Stimulated activated naive CD8-positive, alpha-beta T cell treated with anti-CD3 and anti-CD28 coated beads, Interleukin-15, Interleukin-2, amounts not matched to agents 100 ng/mL and 50 ng/mL, for 24 hours (primary cell): ENCODE measurements around the gene TCF12.
A peak's percentile ranks its signal among the peaks of the same experiment; 100 is the strongest.

Experiments used
- H3K27ac Mint-ChIP-seq: one replicate; pipeline ENCODE4 v1.8.0; 2021; ENCODE audit warnings: mild to moderate bottlenecking, mixed read lengths
- H3K27me3 Mint-ChIP-seq: one replicate; pipeline ENCODE4 v1.8.0; 2021; ENCODE audit warnings: mixed read lengths
- H3K36me3 Mint-ChIP-seq: one replicate; pipeline ENCODE4 v1.8.0; 2021; ENCODE audit warnings: low read depth, mixed read lengths
- H3K4me1 Mint-ChIP-seq: one replicate; pipeline ENCODE4 v1.8.0; 2021; ENCODE audit warnings: low read depth, mixed read lengths
- H3K4me3 Mint-ChIP-seq: one replicate; pipeline ENCODE4 v1.8.0; 2021; ENCODE audit warnings: mild to moderate bottlenecking, mixed read lengths
- H3K9me3 Mint-ChIP-seq: one replicate; pipeline ENCODE4 v1.8.0; 2021; ENCODE audit warnings: mixed read lengths

TCF12 gene

GRCh38 chr15:57041416-57041815 is 123.0 kb downstream of the TCF12 start:
- Mint-ChIP-seq H3K4me1 (peaks cover 62% of the 10 kb centered on the region), H3K9me3 (no peaks in the 10 kb centered on the region)

GRCh38 chr15:57044072-57044702 is 125.7 kb downstream of the TCF12 start:
- Mint-ChIP-seq H3K4me1 (peaks cover 44% of the 10 kb centered on the region), H3K9me3 (no peaks in the 10 kb centered on the region)

More at GRCh38 chr15:57041416-57041815, 123.0 kb downstream of the TCF12 start:
- H3K27ac Mint-ChIP-seq = no peak overlapping the region
- no peaks in the 10 kb centered on the region for H3K27me3 Mint-ChIP-seq
- H3K4me3 Mint-ChIP-seq = no peak overlapping the region
- peaks cover 9% of the 10 kb centered on the region for H3K36me3 Mint-ChIP-seq

GRCh38 chr15:57044970-57045369 is 126.5 kb downstream of the TCF12 start:
- peaks cover 36% of the 10 kb centered on the region for H3K4me1 Mint-ChIP-seq
- H3K9me3 Mint-ChIP-seq = no peaks in the 10 kb centered on the region
- H3K27ac Mint-ChIP-seq = no peak overlapping the region
- H3K4me3 Mint-ChIP-seq = no peak overlapping the region
- H3K27me3 Mint-ChIP-seq = no peaks in the 10 kb centered on the region
- H3K36me3 Mint-ChIP-seq = peaks cover 7% of the 10 kb centered on the region

More at GRCh38 chr15:57044072-57044702, 125.7 kb downstream of the TCF12 start:
- Mint-ChIP-seq H3K27me3 (no peaks in the 10 kb centered on the region), H3K4me3 (no peak overlapping the region), H3K27ac (no peak overlapping the region), H3K36me3 (peaks cover 7% of the 10 kb centered on the region)

GRCh38 chr15:57045741-57046382 is 127.4 kb downstream of the TCF12 start:
- no peaks in the 10 kb centered on the region for H3K27me3 Mint-ChIP-seq
- peaks cover 7% of the 10 kb centered on the region for H3K36me3 Mint-ChIP-seq
- no peak overlapping the region for H3K4me3 Mint-ChIP-seq
- H3K27ac Mint-ChIP-seq = no peak overlapping the region
- H3K9me3 Mint-ChIP-seq = no peaks in the 10 kb centered on the region
- H3K4me1 Mint-ChIP-seq = peaks cover 33% of the 10 kb centered on the region

- H3K27me3 Mint-ChIP-seq = no peaks in the 10 kb centered on the region
- peaks cover 51% of the 10 kb centered on the region for H3K4me1 Mint-ChIP-seq
- H3K36me3 Mint-ChIP-seq = peaks cover 7% of the 10 kb centered on the region
- H3K27ac Mint-ChIP-seq = peak overlapping the region; percentile 0
- H3K9me3 Mint-ChIP-seq = no peaks in the 10 kb centered on the region
- no peak overlapping the region for H3K4me3 Mint-ChIP-seq
These were observed 130.6 kb downstream of the TCF12 start for GRCh38 chr15:57048930-57049549.

- H3K4me3 Mint-ChIP-seq = no peak overlapping the region
- peaks cover 58% of the 10 kb centered on the region for H3K4me1 Mint-ChIP-seq
- no peaks in the 10 kb centered on the region for H3K36me3 Mint-ChIP-seq
- H3K9me3 Mint-ChIP-seq = no peaks in the 10 kb centered on the region
- no peaks in the 10 kb centered on the region for H3K27me3 Mint-ChIP-seq
- no peak overlapping the region for H3K27ac Mint-ChIP-seq
These were observed 135.0 kb downstream of the TCF12 start for GRCh38 chr15:57053470-57053869.

GRCh38 chr15:57054204-57054750 is 135.8 kb downstream of the TCF12 start:
- H3K27ac Mint-ChIP-seq = no peak overlapping the region
- H3K4me3 Mint-ChIP-seq = no peak overlapping the region
- H3K4me1 Mint-ChIP-seq = peaks cover 64% of the 10 kb centered on the region
- H3K27me3 Mint-ChIP-seq = no peaks in the 10 kb centered on the region
- H3K9me3 Mint-ChIP-seq = no peaks in the 10 kb centered on the region
- no peaks in the 10 kb centered on the region for H3K36me3 Mint-ChIP-seq

GRCh38 chr15:57056357-57056756 is 137.9 kb downstream of the TCF12 start:
- Mint-ChIP-seq H3K4me3 (no peak overlapping the region), H3K4me1 (peaks cover 70% of the 10 kb centered on the region), H3K9me3 (no peaks in the 10 kb centered on the region), H3K36me3 (no peaks in the 10 kb centered on the region), H3K27ac (no peak overlapping the region), H3K27me3 (no peaks in the 10 kb centered on the region)

GRCh38 chr15:57057134-57057930 is 138.9 kb downstream of the TCF12 start:
- Mint-ChIP-seq H3K27me3 (no peaks in the 10 kb centered on the region), H3K4me3 (no peak overlapping the region), H3K36me3 (no peaks in the 10 kb centered on the region), H3K9me3 (no peaks in the 10 kb centered on the region), H3K4me1 (peaks cover 63% of the 10 kb centered on the region), H3K27ac (no peak overlapping the region)

GRCh38 chr15:57059026-57059660 is 140.7 kb downstream of the TCF12 start:
- no peak overlapping the region for H3K4me3 Mint-ChIP-seq
- H3K27ac Mint-ChIP-seq = no peak overlapping the region
- no peaks in the 10 kb centered on the region for H3K27me3 Mint-ChIP-seq
- no peaks in the 10 kb centered on the region for H3K9me3 Mint-ChIP-seq
- H3K36me3 Mint-ChIP-seq = peaks cover 11% of the 10 kb centered on the region
- peaks cover 49% of the 10 kb centered on the region for H3K4me1 Mint-ChIP-seq

GRCh38 chr15:57060799-57061198 is 142.4 kb downstream of the TCF12 start:
- no peak overlapping the region for H3K4me3 Mint-ChIP-seq
- H3K36me3 Mint-ChIP-seq = peaks cover 20% of the 10 kb centered on the region
- no peak overlapping the region for H3K27ac Mint-ChIP-seq
- no peaks in the 10 kb centered on the region for H3K9me3 Mint-ChIP-seq
- peaks cover 42% of the 10 kb centered on the region for H3K4me1 Mint-ChIP-seq
- H3K27me3 Mint-ChIP-seq = no peaks in the 10 kb centered on the region

- Mint-ChIP-seq H3K36me3 (peaks cover 20% of the 10 kb centered on the region), H3K4me3 (no peak overlapping the region), H3K9me3 (no peaks in the 10 kb centered on the region), H3K4me1 (peaks cover 40% of the 10 kb centered on the region), H3K27me3 (no peaks in the 10 kb centered on the region), H3K27ac (no peak overlapping the region)
These were observed 142.8 kb downstream of the TCF12 start for GRCh38 chr15:57061281-57061680.

- Mint-ChIP-seq H3K27ac (no peak overlapping the region), H3K4me3 (no peak overlapping the region), H3K27me3 (no peaks in the 10 kb centered on the region), H3K36me3 (peaks cover 20% of the 10 kb centered on the region), H3K9me3 (no peaks in the 10 kb centered on the region), H3K4me1 (peaks cover 37% of the 10 kb centered on the region)
These were observed 143.3 kb downstream of the TCF12 start for GRCh38 chr15:57061696-57062095.

GRCh38 chr15:57064033-57064432 is 145.6 kb downstream of the TCF12 start:
- peaks cover 30% of the 10 kb centered on the region for H3K4me1 Mint-ChIP-seq
- no peak overlapping the region for H3K27ac Mint-ChIP-seq
- peaks cover 20% of the 10 kb centered on the region for H3K36me3 Mint-ChIP-seq
- no peak overlapping the region for H3K4me3 Mint-ChIP-seq
- no peaks in the 10 kb centered on the region for H3K27me3 Mint-ChIP-seq
- no peaks in the 10 kb centered on the region for H3K9me3 Mint-ChIP-seq
